ENCODE results near the gene NKPD1.

NKPD1 gene

GRCh38 chr19:45175515-45176345, 14.9 kb upstream of the NKPD1 start:
- DNase-seq (ENCODE audit: low read depth in 2 of 2), result no peak

GRCh38 chr19:45173816-45174215, 13.0 kb upstream of the NKPD1 start:
- no peak for DNase-seq (ENCODE audit: low read depth in 2 of 2)

GRCh38 chr19:45172611-45173208, 11.9 kb upstream of the NKPD1 start:
- no peak for DNase-seq (ENCODE audit: low read depth in 2 of 2)

- no peak for DNase-seq (ENCODE audit: low read depth in 2 of 2)
Observed at GRCh38 chr19:45172173-45172572, 11.4 kb upstream of the NKPD1 start.

- DNase-seq (ENCODE audit: low read depth in 2 of 2), result no peak
Observed at GRCh38 chr19:45171211-45171623, 10.4 kb upstream of the NKPD1 start.

GRCh38 chr19:45170146-45171106, 9.6 kb upstream of the NKPD1 start:
- no peak for DNase-seq (ENCODE audit: low read depth in 2 of 2)

- DNase-seq (ENCODE audit: low read depth in 2 of 2), result no peak
Observed at GRCh38 chr19:45169602-45170001, 8.8 kb upstream of the NKPD1 start.

GRCh38 chr19:45168767-45169351, 8.1 kb upstream of the NKPD1 start:
- DNase-seq (ENCODE audit: low read depth in 2 of 2), result no peak

GRCh38 chr19:45166723-45167252, 6.0 kb upstream of the NKPD1 start:
- no peak for DNase-seq (ENCODE audit: low read depth in 2 of 2)

- DNase-seq (ENCODE audit: low read depth in 2 of 2), result peak; percentile 33 to 62
Observed at GRCh38 chr19:45164577-45165335, 4.0 kb upstream of the NKPD1 start.

GRCh38 chr19:45163751-45164460, 3.1 kb upstream of the NKPD1 start:
- DNase-seq (ENCODE audit: low read depth in 2 of 2), result no peak

- DNase-seq (ENCODE audit: low read depth in 2 of 2), result no peak
Observed at GRCh38 chr19:45163156-45163555, 2.4 kb upstream of the NKPD1 start.

- DNase-seq (ENCODE audit: low read depth in 2 of 2), result no peak
Observed at GRCh38 chr19:45162608-45163143, 1.9 kb upstream of the NKPD1 start.

- DNase-seq (ENCODE audit: low read depth in 2 of 2), result no peak
Observed at GRCh38 chr19:45161738-45162607, 1.2 kb upstream of the NKPD1 start.

GRCh38 chr19:45159971-45160324, 834 bp downstream of the NKPD1 start:
- DNase-seq (ENCODE audit: low read depth in 2 of 2), result no peak

- DNase-seq (ENCODE audit: low read depth in 2 of 2), result no peak
Observed at GRCh38 chr19:45159210-45159970, 1.4 kb downstream of the NKPD1 start.

GRCh38 chr19:45158503-45159209, 2.1 kb downstream of the NKPD1 start:
- no peak for DNase-seq (ENCODE audit: low read depth in 2 of 2)

- no peak for DNase-seq (ENCODE audit: low read depth in 2 of 2)
Observed at GRCh38 chr19:45156751-45157150, 4.0 kb downstream of the NKPD1 start.

Measured in stimulated activated CD4-positive, alpha-beta T cell treated with anti-CD3 and anti-CD28 coated beads, Interleukin-12 subunit alpha, Interleukin-12 subunit beta, amount 100 ng/mL, for 24 hours (primary cell).